GM19043 (cell line): ENCODE measurements around the gene SRGAP2C.
"Not testable (repeated sequence)": the region's sequence is repeated elsewhere in the genome, so short reads cannot be mapped to it uniquely, and the experiment has no call there.

Source experiments
- ATAC-seq: cut with Tn5 transposase; IDR thresholded peaks from one replicate; pipeline ENCODE4 v1.9.1; 2021; ENCODE audit warnings: low read depth; ENCODE audit not compliant: unreplicated experiment

SRGAP2C gene

DNA sequence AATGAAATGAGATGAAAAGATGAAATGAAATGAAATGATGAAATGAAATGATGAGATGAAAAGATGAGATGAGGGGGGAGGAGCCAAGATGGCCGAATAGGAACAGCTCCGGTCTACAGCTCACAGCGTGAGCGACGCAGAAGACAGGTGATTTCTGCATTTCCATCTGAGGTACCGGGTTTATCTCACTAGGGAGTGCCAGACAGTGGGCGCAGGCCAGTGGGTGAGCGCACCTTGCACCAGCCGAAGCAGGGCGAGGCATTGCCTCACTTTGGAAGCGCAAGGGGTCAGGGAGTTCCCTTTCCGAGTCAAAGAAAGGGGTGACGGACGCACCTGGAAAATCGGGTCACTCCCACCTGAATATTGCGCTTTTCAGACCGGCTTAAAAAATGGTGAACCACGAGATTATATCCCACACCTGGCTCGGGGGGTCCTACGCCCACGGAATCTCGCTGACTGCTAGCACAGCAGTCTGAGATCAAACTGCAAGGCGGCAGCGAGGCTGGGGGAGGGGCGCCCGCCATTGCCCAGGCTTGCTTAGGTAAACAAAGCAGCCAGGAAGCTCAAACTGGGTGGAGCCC, 216.7 kb downstream of the SRGAP2C start:
- ATAC-seq: not testable (repeated sequence)

- not testable (repeated sequence) for ATAC-seq
Observed at GRCh38 chr1:121403254-121403653, 218.5 kb downstream of the SRGAP2C start.

DNA sequence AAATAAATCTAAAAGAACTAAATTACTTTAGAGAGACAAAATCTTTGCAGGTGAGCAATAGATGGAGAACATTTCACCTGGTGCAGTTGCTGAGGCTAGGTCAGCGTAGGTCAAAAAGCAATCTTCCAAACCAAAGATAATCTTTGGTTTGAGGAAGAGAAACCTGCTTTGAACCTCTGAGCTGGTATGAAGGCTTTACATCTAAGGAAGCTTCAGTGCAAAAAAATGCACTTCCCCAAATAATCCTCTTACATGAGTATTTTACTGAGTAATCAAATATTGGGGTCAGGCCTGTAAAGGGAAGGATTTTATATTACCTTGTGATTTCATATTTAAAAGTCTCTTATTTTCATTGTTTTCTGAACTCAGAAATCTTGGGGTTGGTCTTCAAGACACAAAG, 223.6 kb downstream of the SRGAP2C start:
- ATAC-seq: no peak

DNA sequence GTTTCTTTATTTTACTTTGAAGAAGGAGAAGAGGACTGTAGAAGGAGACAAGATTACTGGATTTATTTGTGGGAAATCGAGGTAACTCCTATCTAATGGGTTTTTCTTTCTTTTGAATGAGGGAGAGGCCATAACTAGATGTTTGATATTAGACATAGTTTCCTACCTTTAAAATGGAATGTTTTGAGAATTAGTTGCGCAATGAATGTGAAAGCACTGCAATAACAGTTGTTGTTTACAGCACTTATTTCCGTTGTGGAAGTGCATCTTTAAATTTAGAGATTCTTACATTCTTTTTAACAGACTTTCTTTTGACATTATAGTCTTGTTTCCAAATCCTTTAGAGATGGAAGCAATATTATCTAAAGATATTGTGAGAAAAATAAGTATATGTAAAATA, 229.0 kb downstream of the SRGAP2C start:
- no peak for ATAC-seq

GRCh38 chr1:121414905-121415304, 230.1 kb downstream of the SRGAP2C start:
- ATAC-seq: no peak

DNA sequence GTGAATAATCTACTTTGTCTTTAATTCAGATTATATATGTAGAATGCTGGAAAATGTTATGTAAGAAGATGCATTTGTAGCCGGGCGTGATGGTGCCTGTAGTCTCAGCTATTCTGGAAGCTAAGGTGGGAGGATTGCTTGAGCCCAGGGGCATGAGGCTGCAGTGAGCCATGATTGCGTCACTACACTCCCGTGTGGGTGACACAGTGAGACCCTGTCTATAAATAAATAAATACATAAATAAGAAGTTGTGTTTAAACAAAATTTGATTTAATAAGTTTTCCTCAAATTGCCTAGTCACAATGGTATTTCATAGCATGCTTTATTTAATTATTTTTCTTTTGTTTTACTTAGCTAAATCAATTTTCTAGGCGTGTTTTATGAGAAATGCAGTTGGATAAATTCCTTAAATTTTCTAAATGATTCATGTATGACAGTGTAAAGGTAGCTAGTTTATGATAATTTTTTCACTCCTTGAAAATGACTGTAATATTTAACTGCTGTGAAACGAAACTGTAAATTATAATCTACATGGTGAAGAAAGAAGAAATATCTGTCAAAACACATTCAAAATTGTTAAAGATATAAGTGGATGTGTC, 232.6 kb downstream of the SRGAP2C start:
- no peak for ATAC-seq

DNA sequence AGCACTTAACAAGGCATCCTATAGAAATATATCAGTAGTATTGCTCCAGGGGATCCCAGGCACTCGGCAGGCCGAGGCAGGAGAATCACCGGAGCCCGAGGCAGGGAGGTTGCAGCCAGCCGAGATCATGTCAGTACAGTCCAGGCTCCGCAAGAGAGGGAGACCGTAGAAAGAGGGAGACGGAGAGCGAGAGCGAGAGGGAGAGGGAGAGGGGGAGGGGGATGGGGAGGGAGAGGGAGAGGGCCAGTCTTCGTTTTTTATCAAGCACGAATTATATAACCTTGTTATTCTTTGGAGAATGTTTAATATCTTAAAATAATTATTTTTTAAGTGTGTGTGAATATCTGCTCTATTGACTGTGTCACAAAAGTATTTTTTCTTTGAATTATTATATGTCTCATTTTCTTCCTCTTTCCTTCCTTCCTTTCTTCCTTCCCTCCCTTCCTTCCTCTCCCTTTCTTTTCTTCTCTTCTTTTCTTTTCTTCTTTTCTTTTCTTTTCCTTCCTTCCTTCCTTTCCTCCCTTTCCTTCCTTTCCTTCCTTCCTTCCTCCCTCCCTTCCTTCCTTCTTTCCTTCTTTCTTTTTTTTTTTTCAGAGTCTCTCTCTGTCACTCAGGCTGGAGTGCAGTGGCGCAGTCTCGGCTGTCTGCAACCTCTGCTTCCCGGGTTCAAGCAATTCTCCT, 233.7 kb downstream of the SRGAP2C start:
- ATAC-seq: no peak

- ATAC-seq: not testable (repeated sequence)
Observed at GRCh38 chr1:121419050-121419615, 234.4 kb downstream of the SRGAP2C start.

- ATAC-seq: not testable (repeated sequence)
Observed at GRCh38 chr1:121421490-121421889, 236.7 kb downstream of the SRGAP2C start.

DNA sequence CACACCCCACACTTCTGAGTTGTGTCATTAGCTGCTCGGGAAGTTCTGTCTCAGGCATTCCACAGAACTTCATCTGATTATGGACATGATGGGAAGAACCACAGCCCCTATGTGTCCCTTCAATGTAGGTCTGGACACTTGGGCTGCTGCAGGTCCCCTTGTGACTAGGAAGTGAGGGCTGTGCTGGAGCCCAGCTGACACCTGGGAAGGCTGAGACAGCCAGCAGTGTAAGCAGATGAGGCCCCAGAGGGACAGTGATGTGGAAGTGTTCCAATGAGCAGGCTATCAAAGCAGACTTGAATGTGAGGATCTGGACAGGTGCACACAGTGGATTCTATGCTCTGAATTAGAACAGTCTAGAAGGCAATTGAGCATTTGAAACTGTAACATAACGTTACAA, 239.2 kb downstream of the SRGAP2C start:
- ATAC-seq: not testable (repeated sequence)

DNA sequence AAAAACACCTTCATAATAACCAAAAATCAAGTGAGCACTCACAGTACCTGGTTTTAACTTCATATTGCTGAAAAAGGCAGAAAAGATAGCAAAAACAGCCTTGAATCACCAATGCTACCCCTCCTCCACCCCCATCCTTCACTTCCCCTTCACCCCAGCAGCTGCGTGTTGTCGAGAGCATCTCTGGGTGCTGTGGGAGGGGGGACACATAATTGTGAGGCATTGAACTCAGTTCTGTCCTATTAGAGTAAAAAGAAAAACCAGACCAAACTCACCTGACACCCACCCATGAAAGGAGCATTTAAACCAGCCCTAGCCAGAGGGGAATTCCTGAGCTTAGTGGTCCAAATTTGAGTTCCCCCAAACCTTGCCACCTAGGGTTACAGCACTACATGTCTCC, 248.7 kb downstream of the SRGAP2C start:
- ATAC-seq: not testable (repeated sequence)

- not testable (repeated sequence) for ATAC-seq
Observed at GRCh38 chr1:121438862-121439261, 254.1 kb downstream of the SRGAP2C start.

DNA sequence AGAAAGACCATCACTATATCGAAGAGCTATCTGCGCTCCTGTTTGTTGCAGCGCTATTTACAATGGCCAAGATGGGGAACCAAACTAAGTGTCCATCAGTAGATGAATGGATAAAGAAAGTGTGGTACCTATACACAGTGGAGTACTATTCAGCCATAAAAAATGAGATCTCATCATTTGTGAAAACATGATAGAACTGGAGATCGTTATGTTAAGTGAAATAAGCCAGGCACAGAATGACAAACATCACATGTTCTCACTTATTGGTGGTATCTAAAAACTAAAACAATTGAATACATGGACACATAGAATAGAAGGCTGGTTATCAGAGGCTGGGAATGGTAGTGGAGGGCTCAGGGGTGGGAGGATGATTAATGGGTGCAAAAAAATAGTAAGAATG, 256.2 kb downstream of the SRGAP2C start:
- no peak for ATAC-seq
